Right lobe of liver (tissue), 6 donors: ENCODE measurements around the gene CSF2. TPM values are rescaled to one million over a fixed set of nuclear protein-coding genes. Genes with fewer than 3 reads are reported as not detected.
A peak's percentile ranks its signal among the peaks of the same experiment; 100 is the strongest.
"Not testable (repeated sequence)": the region's sequence is repeated elsewhere in the genome, so short reads cannot be mapped to it uniquely, and the experiment has no call there.

Experiments
- ATAC-seq, 4 donors: fragments of 200-7000 bp; cut with Tn5 transposase; one replicate each; pipeline ENCODE4 v1.9.1; 2020; ENCODE audit warnings: mild to moderate bottlenecking in 4 of 4, moderate library complexity in 4 of 4
- DNase-seq, 3 donors: peaks; one replicate each; pipeline ENCODE4 v3.0.0-alpha.2; 2020
- H3K27ac ChIP-seq, 3 donors: fragments of 200-600 bp; one replicate each; pipeline ENCODE4 v1.8.0; 2022
- H3K27me3 ChIP-seq, 2 donors: fragments of 200-600 bp; one replicate each; pipeline ENCODE4 v1.8.0; 2022
- H3K36me3 ChIP-seq, 4 donors: fragments of 200-600 bp; sonication (generic) in 1 of 4; one replicate each; pipeline versions ENCODE4 v1.5.1 to v1.8.0; 2017 to 2022; ENCODE audit warnings: control low read depth in 1 of 4
- H3K4me1 ChIP-seq, 4 donors: fragments of 200-600 bp; sonication (generic) in 1 of 4; one replicate each; pipeline versions ENCODE4 v1.5.1 to v1.8.0; 2017 to 2022; ENCODE audit warnings: control low read depth in 1 of 4
- H3K4me3 ChIP-seq, 3 donors: fragments of 200-600 bp; one replicate each; pipeline ENCODE4 v1.8.0; 2022
- H3K9me3 ChIP-seq, 4 donors: fragments of 200-600 bp; sonication (generic) in 1 of 4; one replicate each; pipeline versions ENCODE4 v1.5.1 to v1.8.0; 2017 to 2022; ENCODE audit warnings: control low read depth in 1 of 4
- POLR2A ChIP-seq: fragments of 450-650 bp; IDR thresholded peaks from one replicate; pipeline ENCODE4 v1.6.1; 2017; ENCODE audit warnings: antibody characterized with exemption, mild to moderate bottlenecking
- WGBS: methylation state at CpG from one replicate; pipeline ENCODE4 v1.1.6; 2018; ENCODE audit warnings: low coverage, low lambda C conversion rate; ENCODE audit not compliant: insufficient coverage; ENCODE audit errors: missing lambda C conversion rate; 5-methylcytosine and 5-hydroxymethylcytosine counted together
- intact Hi-C, 2 donors: fragments of 100-400 bp; cut with DNase I; formaldehyde crosslinking; loops; one replicate each; pipeline versions ENCODE4 v1.11.2 to v1.14.1; 2022
- total RNA-seq, 6 experiments: library from RNA; depleted of rRNA in 2 of 6; stranded (reverse); fragments of >200 nt in 2 of 6; fragmentation: NEBNext Ultra II Directional in 3 of 6; extraction: Animal tissue kit (Norgen Biotek cat#: 25700) in 3 of 6; gene quantifications; one replicate each; pipeline versions ENCODE4 v1.1.0 to v1.2.4, GENCODE V29; 2016 to 2023
- TF ChIP-seq, protein P1 (sequence below), 4 donors: fragments of 200-600 bp in 3 of 4; fragments of 450-650 bp in 1 of 4; IDR thresholded peaks; one replicate each; pipeline versions ENCODE4 v1.5.1 to v1.8.0; 2016 to 2022; ENCODE audit warnings: antibody characterized with exemption in 4 of 4, mild to moderate bottlenecking in 2 of 4
- donor health status: DM: no; HTN: yes; CAD: no.
- donor health status: DM: no; HTN: no; CAD: no.
- donor health status: DM: no; HTN: no; CAD: no.
- donor health status: DM: no; HTN: yes; CAD: no.
- donor health status: DM: no; HTN: yes; CAD: no.

The CSF2 gene
- total RNA-seq, 6 experiments from 2014 or later: not detected

GRCh38 chr5:132103332-132103951 is 29.9 kb downstream of the CSF2 start:
- TF ChIP-seq, protein P1, sequence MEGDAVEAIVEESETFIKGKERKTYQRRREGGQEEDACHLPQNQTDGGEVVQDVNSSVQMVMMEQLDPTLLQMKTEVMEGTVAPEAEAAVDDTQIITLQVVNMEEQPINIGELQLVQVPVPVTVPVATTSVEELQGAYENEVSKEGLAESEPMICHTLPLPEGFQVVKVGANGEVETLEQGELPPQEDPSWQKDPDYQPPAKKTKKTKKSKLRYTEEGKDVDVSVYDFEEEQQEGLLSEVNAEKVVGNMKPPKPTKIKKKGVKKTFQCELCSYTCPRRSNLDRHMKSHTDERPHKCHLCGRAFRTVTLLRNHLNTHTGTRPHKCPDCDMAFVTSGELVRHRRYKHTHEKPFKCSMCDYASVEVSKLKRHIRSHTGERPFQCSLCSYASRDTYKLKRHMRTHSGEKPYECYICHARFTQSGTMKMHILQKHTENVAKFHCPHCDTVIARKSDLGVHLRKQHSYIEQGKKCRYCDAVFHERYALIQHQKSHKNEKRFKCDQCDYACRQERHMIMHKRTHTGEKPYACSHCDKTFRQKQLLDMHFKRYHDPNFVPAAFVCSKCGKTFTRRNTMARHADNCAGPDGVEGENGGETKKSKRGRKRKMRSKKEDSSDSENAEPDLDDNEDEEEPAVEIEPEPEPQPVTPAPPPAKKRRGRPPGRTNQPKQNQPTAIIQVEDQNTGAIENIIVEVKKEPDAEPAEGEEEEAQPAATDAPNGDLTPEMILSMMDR (IDR thresholded peaks at IDR 0.05): no peak
- TF ChIP-seq POLR2A: no peak
- Histone ChIP-seq H3K27me3 (no peaks in the 10 kb centered on the region), H3K27ac (peak overlapping the region in 1 of 3 donors; percentile 20), H3K4me1 (no peaks in the 10 kb centered on the region), H3K4me3 (no peak overlapping the region), H3K9me3 (no peaks in the 10 kb centered on the region), H3K36me3 (no peaks in the 10 kb centered on the region)
- DNase-seq: peak in 2 of 3 donors; percentile 58 to 77
- ATAC-seq: peak; percentile 58 to 85 (median 68)
- intact Hi-C loops: no loop called here

- intact Hi-C loops: no loop called here
- Histone ChIP-seq H3K27ac (no peak overlapping the region), H3K4me1 (no peaks in the 10 kb centered on the region), H3K4me3 (no peak overlapping the region), H3K36me3 (no peaks in the 10 kb centered on the region), H3K27me3 (no peaks in the 10 kb centered on the region), H3K9me3 (no peaks in the 10 kb centered on the region)
- TF ChIP-seq, protein P1 (IDR thresholded peaks at IDR 0.05): no peak
- no peak for TF ChIP-seq POLR2A
- no peak for ATAC-seq
- 56% methylated on average over 4 of the region's 6 CpGs for WGBS
- DNase-seq: no peak
Observed at GRCh38 chr5:132103969-132104391, 30.4 kb downstream of the CSF2 start.

GRCh38 chr5:132104556-132104955 is 31.0 kb downstream of the CSF2 start:
- peaks cover 0 to under 1% (median 0%) of the 10 kb centered on the region in 4 donors for H3K4me1 ChIP-seq
- intact Hi-C loops: no loop called here
- H3K36me3 ChIP-seq: no peaks in the 10 kb centered on the region
- DNase-seq (no peak), ATAC-seq (no peak)
- H3K9me3 ChIP-seq: no peaks in the 10 kb centered on the region
- H3K27ac ChIP-seq: no peak overlapping the region
- H3K27me3 ChIP-seq: no peaks in the 10 kb centered on the region
- no peak overlapping the region for H3K4me3 ChIP-seq
- TF ChIP-seq, protein P1 (IDR thresholded peaks at IDR 0.05): no peak
- TF ChIP-seq POLR2A: no peak

DNA sequence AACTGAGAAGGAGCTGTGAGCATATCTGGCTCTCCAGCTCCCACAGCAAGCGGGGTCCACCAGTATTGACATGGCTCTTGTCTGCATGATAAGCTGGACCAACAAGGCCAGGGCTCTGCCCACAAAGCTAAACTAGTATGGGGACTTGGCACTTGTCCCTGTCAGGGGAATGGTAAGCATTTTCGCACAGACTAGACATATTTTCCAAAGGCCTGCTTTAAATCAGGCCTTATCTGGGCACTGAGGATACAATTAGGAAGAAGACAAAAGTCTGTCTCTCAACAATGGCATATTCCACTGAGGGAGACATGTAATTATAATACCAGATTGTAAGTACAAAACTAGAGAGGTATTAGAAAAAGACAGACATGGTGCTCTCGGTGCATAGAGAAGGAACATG is 32.1 kb downstream of the CSF2 start:
- DNase-seq (no peak), ATAC-seq (no peak)
- no peaks in the 10 kb centered on the region for H3K27me3 ChIP-seq
- intact Hi-C loops: no loop called here
- TF ChIP-seq, protein P1 (IDR thresholded peaks at IDR 0.05): no peak
- no peak for TF ChIP-seq POLR2A
- no peak overlapping the region for H3K27ac ChIP-seq
- 83% methylated on average over 2 of the region's 3 CpGs for WGBS
- H3K36me3 ChIP-seq: no peaks in the 10 kb centered on the region
- H3K4me1 ChIP-seq: peaks cover 0 to 2% (median 0%) of the 10 kb centered on the region in 4 donors
- no peaks in the 10 kb centered on the region for H3K9me3 ChIP-seq
- H3K4me3 ChIP-seq: no peak overlapping the region

DNA sequence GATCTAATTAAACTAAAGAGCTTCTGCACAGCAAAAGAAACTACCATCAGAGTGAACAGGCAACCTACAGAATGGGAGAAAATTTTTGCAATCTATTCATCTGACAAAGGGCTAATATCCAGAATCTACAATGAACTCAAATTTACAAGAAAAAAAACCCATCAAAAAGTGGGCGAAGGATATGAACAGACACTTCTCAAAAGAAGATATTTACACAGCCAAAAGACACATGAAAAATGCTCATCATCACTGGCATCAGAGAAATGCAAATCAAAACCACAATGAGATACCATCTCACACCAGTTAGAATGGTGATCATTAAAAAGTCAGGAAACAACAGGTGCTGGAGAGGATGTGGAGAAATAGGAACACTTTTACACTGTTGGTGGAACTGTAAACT is 34.9 kb downstream of the CSF2 start:
- DNase-seq, ATAC-seq, H3K27ac ChIP-seq, H3K36me3 ChIP-seq, H3K4me3 ChIP-seq, H3K4me1 ChIP-seq, H3K27me3 ChIP-seq, H3K9me3 ChIP-seq, intact Hi-C loops: not testable (repeated sequence)
- no CpG with 5 or more reads among the region's 1 CpG for WGBS

DNA sequence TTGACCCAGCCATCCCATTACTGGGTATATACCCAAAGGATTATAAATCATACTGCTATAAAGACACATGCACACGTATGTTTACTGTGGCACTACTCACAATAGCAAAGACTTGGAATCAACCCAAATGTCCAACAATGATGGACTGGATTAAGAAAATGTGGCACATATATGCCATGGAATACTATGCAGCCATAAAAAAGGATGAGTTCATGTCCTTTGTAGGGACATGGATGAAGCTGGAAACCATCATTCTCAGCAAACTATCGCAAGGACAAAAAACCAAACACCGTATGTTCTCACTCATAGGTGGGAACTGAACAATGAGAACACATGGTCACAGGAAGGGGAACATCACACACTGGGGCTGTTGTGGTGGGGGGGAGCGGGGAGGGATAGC is 35.4 kb downstream of the CSF2 start:
- H3K4me1 ChIP-seq, H3K27ac ChIP-seq, H3K4me3 ChIP-seq, H3K36me3 ChIP-seq, intact Hi-C loops, ATAC-seq, H3K9me3 ChIP-seq, DNase-seq, H3K27me3 ChIP-seq: not testable (repeated sequence)
- WGBS: 95% methylated on average over 2 of the region's 4 CpGs
